Adipocyte (in vitro differentiated cells): ENCODE measurements around the gene DYRK1A.

ENCODE experiments used
- DNase-seq: peaks from one replicate; pipeline ENCODE4 v3.0.0-alpha.2; 2015; ENCODE audit warnings: low read depth
- H3K27me3 ChIP-seq: replicated peaks from 2 replicates; pipeline ENCODE4 v1.7.0; 2013; ENCODE audit warnings: mild to moderate bottlenecking, low read length, moderate library complexity; ENCODE audit not compliant: control insufficient read depth, insufficient read depth
- H3K36me3 ChIP-seq: 2 replicates; pipeline ENCODE4 v1.7.0; 2013; ENCODE audit warnings: low read length, mild to moderate bottlenecking, moderate library complexity; ENCODE audit not compliant: control insufficient read depth, insufficient read depth, severe bottlenecking
- H3K4me1 ChIP-seq: 2 replicates; pipeline ENCODE4 v1.7.0; 2013; ENCODE audit warnings: mild to moderate bottlenecking, low read length, moderate library complexity; ENCODE audit not compliant: control insufficient read depth, insufficient read depth
- H3K4me3 ChIP-seq: 2 replicates; pipeline ENCODE4 v1.7.0; 2013; ENCODE audit warnings: mild to moderate bottlenecking, low read length, moderate library complexity
- H3K9ac ChIP-seq: 2 replicates; pipeline ENCODE4 v1.7.0; 2013; ENCODE audit warnings: mild to moderate bottlenecking, low read length, moderate library complexity
- H3K9me3 ChIP-seq: 2 replicates; pipeline ENCODE4 v1.7.0; 2013; ENCODE audit warnings: mild to moderate bottlenecking, low read length, moderate library complexity; ENCODE audit not compliant: control insufficient read depth

DYRK1A gene

GRCh38 chr21:37472581-37472980 lies 106.0 kb downstream of the DYRK1A start:
- no peaks in the 10 kb centered on the region for H3K27me3 ChIP-seq
- H3K4me3 ChIP-seq, result no peak overlapping the region
- peaks cover 12% of the 10 kb centered on the region for H3K36me3 ChIP-seq
- DNase-seq, result no peak
- no peak overlapping the region for H3K9ac ChIP-seq
- no peaks in the 10 kb centered on the region for H3K9me3 ChIP-seq
- H3K4me1 ChIP-seq, result no peaks in the 10 kb centered on the region

- Histone ChIP-seq H3K4me1 (peaks cover under 1% of the 10 kb centered on the region), H3K4me3 (no peak overlapping the region), H3K27me3 (no peaks in the 10 kb centered on the region), H3K36me3 (peaks cover 12% of the 10 kb centered on the region), H3K9me3 (no peaks in the 10 kb centered on the region), H3K9ac (no peak overlapping the region)
- no peak for DNase-seq
Observed at GRCh38 chr21:37473491-37473890, 106.9 kb downstream of the DYRK1A start.

GRCh38 chr21:37474342-37474741 lies 107.8 kb downstream of the DYRK1A start:
- Histone ChIP-seq H3K4me3 (no peak overlapping the region), H3K9me3 (no peaks in the 10 kb centered on the region), H3K4me1 (peaks cover 7% of the 10 kb centered on the region), H3K27me3 (no peaks in the 10 kb centered on the region), H3K9ac (no peak overlapping the region), H3K36me3 (peaks cover 12% of the 10 kb centered on the region)
- no peak for DNase-seq

GRCh38 chr21:37475186-37475868 lies 108.8 kb downstream of the DYRK1A start:
- peaks cover 12% of the 10 kb centered on the region for H3K36me3 ChIP-seq
- DNase-seq, result no peak

GRCh38 chr21:37478794-37479193 lies 112.2 kb downstream of the DYRK1A start:
- Histone ChIP-seq H3K4me3 (no peak overlapping the region), H3K27me3 (no peaks in the 10 kb centered on the region), H3K9me3 (no peaks in the 10 kb centered on the region), H3K4me1 (peaks cover 7% of the 10 kb centered on the region), H3K36me3 (peaks cover 19% of the 10 kb centered on the region), H3K9ac (no peak overlapping the region)
- no peak for DNase-seq

More at GRCh38 chr21:37475186-37475868, 108.8 kb downstream of the DYRK1A start:
- Histone ChIP-seq H3K4me1 (peaks cover 7% of the 10 kb centered on the region), H3K27me3 (no peaks in the 10 kb centered on the region), H3K9me3 (no peaks in the 10 kb centered on the region), H3K4me3 (no peak overlapping the region), H3K9ac (no peak overlapping the region)

- Histone ChIP-seq H3K4me1 (peaks cover 14% of the 10 kb centered on the region), H3K36me3 (peaks cover 41% of the 10 kb centered on the region), H3K4me3 (no peak overlapping the region), H3K9me3 (no peaks in the 10 kb centered on the region), H3K9ac (no peak overlapping the region), H3K27me3 (no peaks in the 10 kb centered on the region)
- no peak for DNase-seq
Observed at GRCh38 chr21:37483776-37484175, 117.2 kb downstream of the DYRK1A start.

- peaks cover 49% of the 10 kb centered on the region for H3K36me3 ChIP-seq
- DNase-seq, result no peak
- H3K4me3 ChIP-seq, result no peak overlapping the region
Observed at GRCh38 chr21:37484535-37485474, 118.2 kb downstream of the DYRK1A start.

GRCh38 chr21:37489553-37489952 lies 123.0 kb downstream of the DYRK1A start:
- no peak for DNase-seq
- Histone ChIP-seq H3K36me3 (peaks cover 55% of the 10 kb centered on the region), H3K9me3 (no peaks in the 10 kb centered on the region), H3K4me3 (no peak overlapping the region), H3K9ac (no peak overlapping the region), H3K27me3 (no peaks in the 10 kb centered on the region), H3K4me1 (peaks cover 7% of the 10 kb centered on the region)

More at GRCh38 chr21:37484535-37485474, 118.2 kb downstream of the DYRK1A start:
- Histone ChIP-seq H3K4me1 (peaks cover 9% of the 10 kb centered on the region), H3K9ac (no peak overlapping the region), H3K9me3 (no peaks in the 10 kb centered on the region), H3K27me3 (no peaks in the 10 kb centered on the region)

- Histone ChIP-seq H3K4me3 (no peak overlapping the region), H3K4me1 (peaks cover 3% of the 10 kb centered on the region), H3K36me3 (peaks cover 57% of the 10 kb centered on the region)
Observed at GRCh38 chr21:37490084-37490483, 123.5 kb downstream of the DYRK1A start.

GRCh38 chr21:37496972-37497371 lies 130.4 kb downstream of the DYRK1A start:
- DNase-seq, result peak; percentile 35
- peaks cover 50% of the 10 kb centered on the region for H3K36me3 ChIP-seq
- H3K9me3 ChIP-seq, result no peaks in the 10 kb centered on the region
- no peak overlapping the region for H3K4me3 ChIP-seq
- H3K27me3 ChIP-seq, result no peaks in the 10 kb centered on the region
- no peaks in the 10 kb centered on the region for H3K4me1 ChIP-seq
- H3K9ac ChIP-seq, result no peak overlapping the region

More at GRCh38 chr21:37490084-37490483, 123.5 kb downstream of the DYRK1A start:
- DNase-seq, result no peak
- Histone ChIP-seq H3K9me3 (no peaks in the 10 kb centered on the region), H3K9ac (no peak overlapping the region), H3K27me3 (no peaks in the 10 kb centered on the region)

- DNase-seq, result no peak
- H3K9ac ChIP-seq, result no peak overlapping the region
- H3K4me3 ChIP-seq, result no peak overlapping the region
- peaks cover 11% of the 10 kb centered on the region for H3K9me3 ChIP-seq
- H3K36me3 ChIP-seq, result peaks cover 56% of the 10 kb centered on the region
- H3K27me3 ChIP-seq, result no peaks in the 10 kb centered on the region
- H3K4me1 ChIP-seq, result no peaks in the 10 kb centered on the region
Observed at GRCh38 chr21:37498664-37499063, 132.1 kb downstream of the DYRK1A start.
